T1000 (cell line): ENCODE data around the gene SMAD3.
"Not testable (repeated sequence)": the region's sequence is repeated elsewhere in the genome, so short reads cannot be mapped to it uniquely, and the experiment has no call there.

Experiments used
- DNase-seq: peaks from one replicate; lab custom pipeline; 2025; ENCODE audit warnings: mixed read lengths; lab: John Stamatoyannopoulos, UW

The SMAD3 gene

GRCh38 chr15:67065531-67066005 lies at the start of gene SMAD3:
Gene SMAD3 (plus strand): TSS chr15:67065602. CDS start chr15:67066155, 553 bp downstream.
- peak; percentile 71 for DNase-seq

GRCh38 chr15:67017311-67017710 lies 48.1 kb upstream of the SMAD3 start:
- DNase-seq: no peak

DNA sequence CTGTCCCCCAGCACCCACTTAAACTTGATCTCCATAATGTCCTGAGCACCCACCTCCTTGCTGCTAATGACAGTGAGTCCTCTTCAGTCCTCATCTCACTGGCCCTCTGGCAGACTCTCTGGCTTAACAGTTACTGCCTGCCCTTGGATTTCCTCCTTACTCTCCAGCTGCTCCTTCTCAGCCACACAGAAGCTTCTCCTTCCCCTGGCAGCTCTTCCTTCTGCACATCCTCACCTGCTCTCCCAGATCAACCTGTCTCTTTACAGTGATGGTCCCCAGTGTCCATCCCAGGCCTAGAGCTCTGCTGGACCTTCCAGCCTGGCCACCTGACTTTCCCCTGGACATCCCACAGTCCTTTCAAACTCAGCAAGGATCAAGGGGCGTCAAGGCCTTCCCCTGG lies 47.4 kb upstream of the SMAD3 start:
- no peak for DNase-seq

DNA sequence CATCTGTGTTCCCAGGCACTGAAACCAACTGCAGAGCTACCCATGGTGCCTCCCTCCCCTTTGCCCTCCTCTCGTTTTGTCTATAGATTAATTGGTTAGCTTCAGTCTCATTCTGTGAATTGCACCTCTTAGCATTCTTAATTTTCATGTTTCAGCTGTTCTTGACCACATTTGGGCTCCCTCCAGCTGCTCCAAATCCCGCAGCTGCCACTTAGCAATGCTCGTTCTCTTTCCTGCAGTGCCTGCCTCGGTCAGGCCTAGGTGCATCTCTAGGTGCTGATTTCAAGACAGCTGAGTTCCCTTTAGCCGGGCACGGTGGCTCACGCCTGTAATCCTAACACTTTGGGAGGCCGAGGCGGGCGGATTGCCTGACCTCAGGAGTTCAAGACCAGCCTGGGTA lies 47.0 kb upstream of the SMAD3 start:
- no peak for DNase-seq

GRCh38 chr15:67019069-67019468 lies 46.3 kb upstream of the SMAD3 start:
- DNase-seq: no peak

DNA sequence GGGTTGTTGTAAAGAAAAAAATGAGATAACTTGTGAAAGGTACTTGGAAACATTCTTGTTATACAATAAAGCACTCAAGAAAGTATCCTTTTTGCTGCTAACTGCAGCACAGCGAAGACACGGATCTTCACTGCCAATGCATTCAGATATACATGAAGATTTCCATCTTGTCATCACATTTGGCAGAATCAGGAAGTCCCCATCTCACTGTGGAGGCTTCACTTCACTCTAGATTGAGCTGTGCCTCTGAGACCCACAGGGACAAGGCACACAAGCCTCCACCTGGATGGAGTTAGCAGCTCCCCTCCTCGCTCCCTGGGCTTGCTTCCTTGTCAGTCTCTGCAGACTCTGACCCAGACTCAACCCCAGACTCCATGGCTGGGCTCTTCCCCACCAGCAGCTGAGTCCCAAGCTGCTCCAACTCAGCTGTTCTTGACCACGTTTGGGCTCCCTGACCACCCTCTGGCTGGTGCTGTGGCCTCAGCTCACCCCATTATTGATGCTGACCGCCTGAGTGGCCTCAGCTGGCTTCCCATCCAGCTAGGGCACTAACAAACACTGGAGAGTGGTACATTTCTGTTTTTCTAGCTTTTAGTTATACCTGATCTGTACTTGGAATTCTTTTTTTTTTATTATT lies 45.4 kb upstream of the SMAD3 start:
- no peak for DNase-seq

DNA sequence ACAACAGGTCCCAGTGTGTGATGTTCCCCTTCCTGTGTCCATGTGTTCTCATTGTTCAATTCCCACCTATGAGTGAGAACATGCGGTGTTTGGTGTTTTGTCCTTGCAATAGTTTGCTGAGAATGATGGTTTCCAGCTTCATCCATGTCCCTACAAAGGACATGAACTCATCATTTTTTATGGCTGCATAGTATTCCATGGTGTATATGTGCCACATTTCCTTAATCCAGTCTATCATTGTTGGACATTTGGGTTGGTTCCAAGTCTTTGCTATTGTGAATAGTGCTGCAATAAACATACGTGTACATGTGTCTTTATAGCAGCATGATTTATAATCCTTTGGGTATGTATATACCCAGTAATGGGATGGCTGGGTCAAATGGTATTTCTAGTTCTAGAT lies 44.7 kb upstream of the SMAD3 start:
- not testable (repeated sequence) for DNase-seq

- DNase-seq: no peak
Observed at GRCh38 chr15:67021455-67021854, 43.9 kb upstream of the SMAD3 start.

DNA sequence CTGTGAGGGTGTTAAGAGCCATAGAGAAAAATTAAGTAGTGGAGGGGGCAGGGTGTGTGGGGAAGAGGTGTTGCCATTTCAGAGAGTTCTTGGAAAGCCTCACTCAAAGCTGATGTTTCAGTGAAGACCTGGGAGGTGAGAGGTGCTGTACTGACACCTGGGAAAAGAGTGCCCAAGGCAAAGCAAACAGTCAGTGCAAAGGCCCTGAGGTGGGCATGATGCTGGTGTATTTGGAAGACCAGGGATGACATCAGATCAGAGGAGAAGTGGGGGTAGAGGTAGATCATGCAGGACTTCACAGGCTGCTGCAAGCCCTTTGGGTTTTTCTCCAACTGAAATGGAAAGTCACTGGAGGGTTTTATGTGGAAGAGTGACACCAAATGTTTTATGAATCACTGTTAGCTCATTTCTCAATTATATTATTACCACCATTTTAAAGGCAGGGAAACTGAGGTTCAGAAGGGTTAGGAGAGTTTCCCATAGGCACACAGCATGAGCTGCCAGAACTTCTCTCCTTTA lies 42.8 kb upstream of the SMAD3 start:
- DNase-seq: no peak

DNA sequence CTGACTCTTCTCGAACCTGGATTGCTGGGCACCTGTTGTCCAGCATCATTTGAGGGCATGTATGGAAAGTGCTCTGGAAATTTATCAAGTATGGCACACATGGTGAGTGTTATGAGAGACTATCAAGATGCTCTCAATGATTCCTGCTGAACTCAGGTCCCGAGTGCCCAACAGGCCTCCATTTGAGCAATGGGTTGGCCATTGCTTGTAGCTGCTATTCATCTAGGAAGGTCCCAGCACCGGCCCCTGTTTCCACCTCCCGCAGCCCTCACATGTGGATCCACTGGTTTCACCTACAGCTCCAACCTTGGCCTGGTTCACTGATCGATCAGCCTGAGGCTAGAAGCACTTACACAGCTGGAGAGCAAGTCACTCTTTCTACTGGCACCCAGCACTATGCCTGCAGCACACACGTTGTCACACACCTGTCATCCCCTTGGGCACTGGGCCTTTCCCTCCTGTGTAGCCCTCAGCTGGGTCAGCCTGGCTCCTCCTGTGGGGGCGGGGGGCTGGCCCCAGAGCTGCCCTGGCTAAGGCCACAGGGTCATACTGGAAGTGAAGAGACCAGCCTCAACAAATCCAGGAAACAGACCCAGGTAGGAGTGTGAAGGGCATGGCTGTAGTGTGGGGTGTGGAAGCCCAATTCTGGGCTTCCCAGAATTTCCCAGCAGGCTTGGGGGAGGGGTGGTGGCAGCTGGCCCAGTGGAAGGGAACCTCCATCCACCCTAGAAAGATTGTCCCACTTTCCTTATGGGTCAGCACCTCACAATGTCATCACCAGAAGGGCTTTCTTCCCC lies 41.7 kb upstream of the SMAD3 start:
- DNase-seq: no peak

- peak; percentile 60 for DNase-seq
Observed at GRCh38 chr15:67024314-67024997, 40.9 kb upstream of the SMAD3 start.

GRCh38 chr15:67024998-67025368 lies 40.4 kb upstream of the SMAD3 start:
- no peak for DNase-seq

GRCh38 chr15:67025719-67026609 lies 39.4 kb upstream of the SMAD3 start:
- DNase-seq: no peak

GRCh38 chr15:67026610-67026967 lies 38.8 kb upstream of the SMAD3 start:
- DNase-seq: no peak

GRCh38 chr15:67028440-67028839 lies 37.0 kb upstream of the SMAD3 start:
- DNase-seq: not testable (repeated sequence)

DNA sequence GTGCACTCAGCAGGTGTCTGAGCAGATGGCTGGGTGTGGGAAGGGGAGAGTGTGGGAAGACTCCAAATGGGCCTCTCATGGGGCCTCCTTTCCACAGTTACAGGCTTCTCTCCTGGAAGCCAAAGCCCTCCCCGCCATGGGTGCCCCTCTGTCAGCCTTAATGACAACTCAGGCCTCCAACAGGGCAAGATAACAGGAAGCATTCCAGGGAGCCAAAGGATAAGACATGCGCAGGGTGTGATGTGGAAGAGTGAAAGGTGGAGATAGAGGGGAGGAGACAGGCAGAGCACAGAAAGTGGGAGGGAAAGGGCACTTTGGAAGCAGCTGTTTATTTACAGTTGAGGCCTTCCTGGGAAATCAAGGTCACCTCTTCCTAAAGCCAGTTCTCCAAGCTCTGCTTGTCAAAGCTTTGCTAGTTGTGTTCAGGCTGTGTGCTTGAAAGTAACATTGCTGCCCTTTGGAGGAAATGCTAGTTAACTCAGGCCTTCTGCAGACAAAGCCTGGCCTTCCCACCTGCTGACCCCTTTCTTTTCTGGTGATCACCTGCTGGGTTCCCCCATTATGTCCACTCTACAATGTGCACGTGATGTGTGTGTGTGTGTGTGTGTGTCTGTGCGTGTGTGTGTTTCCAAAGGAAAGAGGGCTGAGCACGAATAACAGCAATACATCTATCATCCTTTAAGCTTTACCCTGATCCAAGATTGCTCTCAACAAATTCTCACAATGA lies 35.2 kb upstream of the SMAD3 start:
- no peak for DNase-seq

DNA sequence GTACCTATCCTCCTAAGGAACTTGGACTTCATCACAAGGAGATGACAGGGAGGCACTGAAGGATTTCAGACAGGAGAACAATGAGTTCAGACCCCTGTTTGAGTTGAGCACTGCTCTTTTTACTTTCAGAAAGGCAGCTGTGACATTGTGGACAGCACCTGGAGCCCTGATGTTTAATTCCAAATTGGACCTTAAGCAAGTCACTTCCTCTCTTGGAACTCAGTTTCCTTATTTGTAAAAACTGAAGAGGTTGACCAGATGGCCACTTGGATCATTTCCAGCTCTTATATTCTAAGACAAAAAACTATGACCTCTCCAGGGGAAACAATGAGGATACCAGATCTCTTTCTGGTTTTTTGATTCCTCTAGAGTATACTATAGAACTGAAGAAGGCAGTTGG lies 34.1 kb upstream of the SMAD3 start:
- no peak for DNase-seq

GRCh38 chr15:67032608-67033007 lies 32.8 kb upstream of the SMAD3 start:
- DNase-seq: no peak

DNA sequence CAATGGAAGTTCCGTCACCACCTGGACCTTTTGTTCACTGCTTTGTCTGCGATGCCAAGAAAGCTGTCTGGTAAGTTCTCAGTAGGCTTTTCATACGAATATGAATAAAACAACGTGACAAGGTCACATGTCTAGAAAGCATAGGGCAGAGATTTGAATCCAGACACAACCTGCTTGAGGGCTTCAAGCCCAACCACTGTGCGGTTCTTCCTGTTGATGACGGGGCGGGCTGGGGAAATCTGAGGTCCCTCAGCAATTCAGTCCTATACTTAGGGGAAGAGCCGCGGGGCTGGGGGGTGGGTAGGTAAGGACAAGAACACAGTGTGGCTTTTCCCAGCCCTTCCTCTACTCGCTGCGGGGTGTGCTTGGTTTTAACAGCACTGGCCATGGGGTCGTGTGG lies 32.4 kb upstream of the SMAD3 start:
- no peak for DNase-seq

- DNase-seq: no peak
Observed at GRCh38 chr15:67033571-67034044, 31.8 kb upstream of the SMAD3 start.

GRCh38 chr15:67035886-67036285 lies 29.5 kb upstream of the SMAD3 start:
- no peak for DNase-seq
